HG03575 (cell line): ENCODE data around the gene NUMBL.

Source experiments
- ATAC-seq: cut with Tn5 transposase; IDR thresholded peaks from one replicate; pipeline ENCODE4 v1.9.1; 2021; ENCODE audit not compliant: unreplicated experiment, insufficient number of reproducible peaks, low FRiP score; ENCODE audit errors: extremely low read depth

The NUMBL gene

DNA sequence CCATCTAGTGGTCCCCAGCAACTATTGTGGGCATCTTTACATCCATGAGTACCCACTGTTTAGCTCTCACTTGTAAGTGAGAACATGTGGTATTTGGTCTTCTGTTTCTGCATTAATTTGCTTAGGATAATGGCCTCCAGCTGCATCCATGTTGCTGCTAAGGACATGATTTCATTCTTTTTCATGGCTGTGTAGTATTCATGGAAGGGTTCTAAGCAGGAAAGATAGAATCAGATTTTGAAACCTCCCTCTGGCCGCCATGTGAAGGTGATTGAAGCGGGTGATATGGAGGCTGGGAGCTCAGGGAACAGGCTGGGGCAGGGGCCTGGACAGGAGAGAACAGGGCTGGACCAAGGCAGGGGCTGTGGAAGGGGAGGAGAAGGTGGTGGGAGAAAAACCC, 69.2 kb downstream of the NUMBL start:
- no peak for ATAC-seq

DNA sequence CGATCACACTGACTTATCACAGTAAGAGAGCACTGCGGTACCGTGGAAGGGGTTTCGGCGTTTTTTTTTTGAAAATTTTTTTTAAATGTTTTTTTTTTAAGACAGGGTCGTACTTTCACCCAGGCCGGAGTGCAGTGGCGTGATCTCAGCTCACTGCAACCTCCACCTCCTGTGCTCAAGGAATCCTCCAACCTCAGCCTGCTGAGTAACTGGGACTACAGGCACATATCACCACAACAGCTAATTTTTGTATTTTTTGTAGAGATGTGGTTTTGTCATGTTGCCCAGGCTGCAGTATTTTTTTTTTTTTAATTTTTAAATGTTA, 70.3 kb downstream of the NUMBL start:
- no peak for ATAC-seq

DNA sequence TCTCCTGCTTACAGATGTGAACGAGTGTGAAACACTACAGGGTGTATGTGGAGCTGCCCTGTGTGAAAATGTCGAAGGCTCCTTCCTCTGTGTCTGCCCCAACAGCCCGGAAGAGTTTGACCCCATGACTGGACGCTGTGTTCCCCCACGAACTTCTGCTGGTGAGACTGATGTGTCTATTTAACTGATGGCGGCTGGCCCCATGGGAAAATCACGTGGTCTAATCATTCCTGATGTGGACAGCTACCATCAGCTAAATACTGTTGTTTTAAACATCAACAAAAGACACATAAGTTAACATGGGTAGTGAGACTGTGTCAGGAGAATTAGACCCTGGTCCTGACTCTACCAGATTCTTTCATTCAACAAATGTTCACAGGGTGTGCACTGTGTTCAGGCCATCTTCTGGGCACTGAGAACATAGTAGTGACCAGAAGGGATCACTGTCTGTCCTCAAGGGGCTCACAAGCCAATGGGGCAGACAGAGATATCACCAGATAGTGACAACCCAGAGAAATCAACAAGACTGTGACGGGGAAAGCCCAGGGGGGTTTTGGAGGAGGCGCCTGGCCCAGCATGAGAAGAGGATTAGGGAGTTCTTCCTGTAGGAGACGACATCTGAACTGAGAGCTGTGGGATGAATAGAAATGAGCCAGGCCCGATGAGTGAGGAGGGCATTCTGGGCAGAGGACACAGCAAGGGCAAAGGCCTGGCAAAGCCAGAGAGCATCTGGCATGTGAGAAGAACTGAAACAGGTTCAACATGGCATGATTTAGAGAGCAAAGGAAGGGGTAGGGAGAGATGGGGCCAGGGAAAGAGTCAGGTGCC, 70.9 kb downstream of the NUMBL start:
- ATAC-seq = no peak

DNA sequence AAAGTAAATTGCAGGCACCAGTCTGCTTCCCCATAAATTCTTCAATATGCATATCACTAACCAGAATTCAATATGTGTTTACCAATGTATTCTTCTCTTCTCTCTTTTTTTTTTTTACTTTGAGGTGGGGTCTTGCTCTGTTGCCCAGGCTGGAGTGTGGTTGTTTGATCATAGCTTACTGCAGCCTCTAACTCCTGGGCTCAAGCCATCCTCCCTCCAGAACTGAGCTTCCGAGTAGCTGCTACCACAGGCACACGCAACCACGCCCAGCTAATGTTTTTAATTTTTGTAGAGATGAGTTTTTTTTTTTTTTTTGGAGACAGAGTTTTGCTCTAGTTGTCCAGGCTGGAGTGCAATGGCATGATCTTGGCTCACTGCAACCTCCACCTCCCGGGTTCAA, 72.5 kb downstream of the NUMBL start:
- ATAC-seq = no peak

DNA sequence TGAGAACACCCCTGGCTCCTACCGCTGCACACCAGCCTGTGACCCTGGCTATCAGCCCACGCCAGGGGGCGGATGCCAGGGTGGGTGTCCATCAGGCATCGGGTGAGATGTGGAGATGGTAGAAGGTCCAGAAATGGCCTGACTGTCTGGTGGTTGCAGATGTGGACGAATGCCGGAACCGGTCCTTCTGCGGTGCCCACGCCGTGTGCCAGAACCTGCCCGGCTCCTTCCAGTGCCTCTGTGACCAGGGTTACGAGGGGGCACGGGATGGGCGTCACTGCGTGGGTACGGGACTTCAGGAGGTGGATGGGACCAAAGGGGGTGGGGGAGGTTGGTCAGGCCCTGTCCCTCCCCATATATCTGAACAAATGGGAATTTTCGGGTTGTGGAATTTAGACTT, 73.5 kb downstream of the NUMBL start:
- ATAC-seq = no peak

DNA sequence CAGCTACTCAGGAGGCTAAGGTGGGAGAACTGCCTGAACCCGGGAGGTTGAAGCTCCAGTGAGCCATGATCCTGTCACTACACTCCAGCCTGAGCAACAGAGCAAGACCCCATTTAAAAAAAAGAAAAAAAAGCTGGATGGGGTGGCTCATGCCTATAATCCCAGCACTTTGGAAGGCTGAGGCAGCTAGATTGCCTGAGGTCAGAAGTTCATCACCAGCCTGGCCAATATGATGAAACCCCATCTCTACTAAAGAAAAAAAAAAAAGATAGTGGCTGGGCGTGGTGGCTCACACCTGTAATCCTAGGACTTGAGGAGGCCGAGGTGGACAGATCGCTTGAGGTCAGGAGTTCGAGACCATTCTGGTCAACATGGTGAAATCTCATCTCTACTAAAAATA, 74.3 kb downstream of the NUMBL start:
- no peak for ATAC-seq
